Measurements from ENCODE around the gene SIGLEC7.

Gene SIGLEC7

GRCh38 chr19:51094696-51095279 is 47.3 kb upstream of the SIGLEC7 start:
- Histone ChIP-seq H3K79me2 (ENCODE audit: insufficient read depth, low read length) (no peaks in the 10 kb centered on the region), H2AFZ (ENCODE audit: low read length) (no peak overlapping the region), H3K9me3 (ENCODE audit: low read length) (no peaks in the 10 kb centered on the region), H3K4me2 (ENCODE audit: low read length) (no peak overlapping the region), H3K27ac (ENCODE audit: low read depth, low read length, poor library complexity, severe bottlenecking) (no peak overlapping the region), H3K36me3 (ENCODE audit: insufficient read depth, low read length) (peaks cover 8% of the 10 kb centered on the region), H4K20me1 (ENCODE audit: insufficient read depth, low read length) (no peaks in the 10 kb centered on the region), H3K9me2 (ENCODE audit: low read depth, low read length) (no peaks in the 10 kb centered on the region), H3K9ac (ENCODE audit: low read length) (no peak overlapping the region), H3K27me3 (ENCODE audit: insufficient read depth, low read length) (no peaks in the 10 kb centered on the region), H3K4me3 (ENCODE audit: low read depth, low read length, poor library complexity, severe bottlenecking) (no peak overlapping the region), H3K4me1 (ENCODE audit: insufficient read depth, low read length, severe bottlenecking) (no peaks in the 10 kb centered on the region), H3F3A (ENCODE audit: insufficient read depth, low read length) (no peaks in the 10 kb centered on the region)
- TF ChIP-seq CTCF (IDR thresholded peaks at IDR 0.05; ENCODE audit: low read length) (peak; percentile 65), EZH2 (IDR thresholded peaks at IDR 0.05; ENCODE audit: borderline replicate concordance, low read length) (no peak)

GRCh38 chr19:51096473-51097165 is 45.5 kb upstream of the SIGLEC7 start:
- Histone ChIP-seq H3K79me2 (ENCODE audit: insufficient read depth, low read length) (no peaks in the 10 kb centered on the region), H3F3A (ENCODE audit: insufficient read depth, low read length) (no peaks in the 10 kb centered on the region), H3K9me3 (ENCODE audit: low read length) (no peaks in the 10 kb centered on the region), H3K4me1 (ENCODE audit: insufficient read depth, low read length, severe bottlenecking) (no peaks in the 10 kb centered on the region), H3K27me3 (ENCODE audit: insufficient read depth, low read length) (no peaks in the 10 kb centered on the region), H3K4me2 (ENCODE audit: low read length) (no peak overlapping the region), H3K36me3 (ENCODE audit: insufficient read depth, low read length) (peaks cover 26% of the 10 kb centered on the region), H3K27ac (ENCODE audit: low read depth, low read length, poor library complexity, severe bottlenecking) (no peak overlapping the region), H2AFZ (ENCODE audit: low read length) (no peak overlapping the region), H4K20me1 (ENCODE audit: insufficient read depth, low read length) (no peaks in the 10 kb centered on the region), H3K4me3 (ENCODE audit: low read depth, low read length, poor library complexity, severe bottlenecking) (no peak overlapping the region), H3K9ac (ENCODE audit: low read length) (no peak overlapping the region), H3K9me2 (ENCODE audit: low read depth, low read length) (no peaks in the 10 kb centered on the region)
- TF ChIP-seq CTCF (IDR thresholded peaks at IDR 0.05; ENCODE audit: low read length): no peak; the same call in 1 of the 2 replicates
- TF ChIP-seq EZH2 (IDR thresholded peaks at IDR 0.05; ENCODE audit: borderline replicate concordance, low read length): no peak

DNA sequence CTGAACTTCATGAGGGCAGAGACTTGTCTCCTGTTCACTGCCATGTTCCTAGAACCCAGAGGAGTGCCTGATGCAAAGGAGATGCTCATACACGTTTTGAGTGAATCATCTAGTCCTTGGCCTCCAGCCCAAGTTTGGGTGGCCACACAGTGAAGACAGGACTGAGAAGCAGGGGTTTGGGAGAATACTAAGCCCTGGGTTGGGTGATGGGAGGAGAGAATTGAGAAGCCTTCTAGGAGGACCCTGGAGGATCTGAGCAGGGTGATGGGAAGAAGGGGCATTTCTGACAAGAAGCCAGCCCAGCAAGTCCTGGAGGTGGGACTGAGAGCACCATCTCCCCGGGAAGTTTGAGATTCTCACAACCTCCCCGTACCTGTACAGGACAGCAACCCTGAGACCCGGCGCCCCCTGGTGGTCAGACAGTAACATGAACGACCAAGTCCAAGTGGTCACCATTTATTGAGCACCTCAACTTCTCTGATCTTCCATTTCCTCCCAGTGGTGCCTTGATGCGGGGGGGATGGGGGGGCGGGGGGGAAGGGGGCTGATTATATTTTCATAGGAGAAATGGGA is 44.8 kb upstream of the SIGLEC7 start:
- Histone ChIP-seq H3F3A (ENCODE audit: insufficient read depth, low read length) (no peaks in the 10 kb centered on the region), H4K20me1 (ENCODE audit: insufficient read depth, low read length) (no peaks in the 10 kb centered on the region), H3K9me2 (ENCODE audit: low read depth, low read length) (no peaks in the 10 kb centered on the region), H3K4me1 (ENCODE audit: insufficient read depth, low read length, severe bottlenecking) (no peaks in the 10 kb centered on the region), H3K4me3 (ENCODE audit: low read depth, low read length, poor library complexity, severe bottlenecking) (no peak overlapping the region), H3K9ac (ENCODE audit: low read length) (no peak overlapping the region), H3K79me2 (ENCODE audit: insufficient read depth, low read length) (no peaks in the 10 kb centered on the region), H3K36me3 (ENCODE audit: insufficient read depth, low read length) (peaks cover 28% of the 10 kb centered on the region), H3K27me3 (ENCODE audit: insufficient read depth, low read length) (no peaks in the 10 kb centered on the region), H3K9me3 (ENCODE audit: low read length) (no peaks in the 10 kb centered on the region), H2AFZ (ENCODE audit: low read length) (no peak overlapping the region), H3K27ac (ENCODE audit: low read depth, low read length, poor library complexity, severe bottlenecking) (no peak overlapping the region), H3K4me2 (ENCODE audit: low read length) (no peak overlapping the region)
- TF ChIP-seq CTCF (IDR thresholded peaks at IDR 0.05; ENCODE audit: low read length) (peak; percentile 66), EZH2 (IDR thresholded peaks at IDR 0.05; ENCODE audit: borderline replicate concordance, low read length) (no peak)

Data from OCI-LY1 (cell line).